HCT116 (cell line): ENCODE results near the gene GIPR. TPM values are rescaled to one million over a fixed set of nuclear protein-coding genes. Genes with fewer than 3 reads are reported as not detected.

Experiments used
- ATAC-seq: fragments of 200-7000 bp; cut with Tn5 transposase; 2 replicates; pipeline ENCODE4 v1.9.1; 2020; ENCODE audit warnings: mild to moderate bottlenecking, moderate library complexity
- BruUV-seq: library from RNA; stranded (reverse); fragments of 400-500 nt; replicated peaks from 2 replicates; lab custom pipeline; 2021; lab: Mats Ljungman, UMichigan
- CTCF ChIA-PET: fragments of 300-600 bp; sonication (Branson Sonifier 250); formaldehyde crosslinking; loops from one replicate; lab custom pipeline; 2021; ENCODE audit warnings: antibody characterized with exemption; lab: Charles Lee
- POLR2A ChIA-PET: fragments of 300-600, 350-600 bp; sonication (Branson Sonifier 250); formaldehyde crosslinking; loops from one replicate; lab custom pipeline; 2021; ENCODE audit warnings: antibody characterized with exemption; lab: Charles Lee
- RAD21 ChIA-PET, 2 experiments: fragments of 300-600 bp; sonication (Branson Sonifier 250); formaldehyde crosslinking; loops; one replicate each; lab custom pipeline; 2023; ENCODE audit warnings: low total read pairs in 2 of 2; ENCODE audit not compliant: uncharacterized antibody in 2 of 2, unreplicated experiment in 2 of 2, low non-redundant PET in 1 of 2; lab: Charles Lee
- DNase-seq: peaks from one replicate; pipeline ENCODE4 v3.0.0-alpha.2; 2010; ENCODE audit warnings: low read depth, low spot score
- H2AFZ ChIP-seq: fragments of 200-600 bp; shearing (Covaris generic), sonication (generic); 2 replicates; pipeline ENCODE4 v1.6.1; 2017; ENCODE audit warnings: low read depth, mixed run types, mixed read lengths, antibody characterized with exemption, low read length; ENCODE audit not compliant: poor library complexity, severe bottlenecking
- H3K27ac ChIP-seq: 2 replicates; pipeline ENCODE4 v1.5.1; 2012; ENCODE audit warnings: low read depth, low read length
- H3K27me3 ChIP-seq: fragments of 200-600 bp; sonication (generic); 2 replicates; pipeline ENCODE4 v1.6.1; 2016; ENCODE audit warnings: mixed run types, low read length, mixed read lengths; ENCODE audit not compliant: insufficient read depth
- H3K36me3 ChIP-seq, 2 experiments: fragments of 200-500 bp in 1 of 2; fragments of 200-600 bp in 1 of 2; sonication (Bioruptor generic) in 1 of 2; sonication (generic) in 1 of 2; 2 replicates each; pipeline versions ENCODE4 v1.5.1 to v1.6.1; 2014 to 2016; ENCODE audit warnings: low read length in 2 of 2, inconsistent platforms in 1 of 2, mixed read lengths in 1 of 2, mixed run types in 1 of 2; ENCODE audit not compliant: insufficient read depth in 2 of 2, control insufficient read depth in 1 of 2
- H3K4me1 ChIP-seq, 2 experiments: fragments of 200-600 bp in 1 of 2; sonication (generic) in 1 of 2; 2 replicates each; pipeline versions ENCODE4 v1.5.1 to v1.6.1; 2012 to 2017; ENCODE audit warnings: low read length in 2 of 2, inconsistent platforms in 1 of 2, mild to moderate bottlenecking in 1 of 2, mixed read lengths in 1 of 2, mixed run types in 1 of 2, moderate library complexity in 1 of 2; ENCODE audit not compliant: insufficient read depth in 2 of 2, control insufficient read depth in 1 of 2
- H3K4me2 ChIP-seq: fragments of 200-600 bp; sonication (generic); 2 replicates; pipeline ENCODE4 v1.6.1; 2017; ENCODE audit warnings: mixed run types, low read length, mixed read lengths
- H3K4me3 ChIP-seq, 2 experiments: fragments of 200-600 bp in 1 of 2; sonication (generic) in 1 of 2; replicated peaks in 1 of 2; 2 replicates each; pipeline ENCODE4 v1.5.1; 2011 to 2016; ENCODE audit warnings: low read length in 2 of 2, control low read depth in 1 of 2, low read depth in 1 of 2, mild to moderate bottlenecking in 1 of 2, mixed read lengths in 1 of 2, mixed run types in 1 of 2
- H3K79me2 ChIP-seq: fragments of 200-600 bp; sonication (generic); 2 replicates; pipeline ENCODE4 v1.6.1; 2017; ENCODE audit warnings: mild to moderate bottlenecking, mixed run types, low read length, moderate library complexity, mixed read lengths; ENCODE audit not compliant: insufficient read depth
- H3K9ac ChIP-seq: fragments of 200-600 bp; sonication (generic); 2 replicates; pipeline ENCODE4 v1.6.1; 2016; ENCODE audit warnings: low read length, mixed read lengths
- H3K9me2 ChIP-seq: fragments of 200-600 bp; sonication (generic), shearing (Covaris generic); 2 replicates; pipeline ENCODE4 v1.6.1; 2017; ENCODE audit warnings: mixed run types, mild to moderate bottlenecking, moderate library complexity; ENCODE audit not compliant: insufficient read depth
- H3K9me3 ChIP-seq, 2 experiments: fragments of 200-500 bp in 1 of 2; fragments of 200-600 bp in 1 of 2; sonication (Bioruptor generic) in 1 of 2; sonication (generic) in 1 of 2; 2 replicates each; pipeline ENCODE4 v1.6.1; 2014 to 2017; ENCODE audit warnings: low read length in 2 of 2, mixed read lengths in 2 of 2, inconsistent platforms in 1 of 2, low read depth in 1 of 2, mild to moderate bottlenecking in 1 of 2, mixed run types in 1 of 2, moderate library complexity in 1 of 2; ENCODE audit not compliant: control insufficient read depth in 1 of 2, insufficient read depth in 1 of 2
- H4K20me1 ChIP-seq: fragments of 200-600 bp; sonication (generic), shearing (Covaris generic); 2 replicates; pipeline ENCODE4 v1.6.1; 2017; ENCODE audit warnings: mixed run types, mild to moderate bottlenecking, moderate library complexity; ENCODE audit not compliant: insufficient read depth
- ATF3 ChIP-seq: IDR thresholded peaks from 2 replicates; pipeline ENCODE4 v1.6.1; 2012
- CEBPB ChIP-seq: IDR thresholded peaks from 2 replicates; pipeline ENCODE4 v1.6.1; 2012; ENCODE audit warnings: low read depth
- CTCF ChIP-seq, 3 experiments: fragments of 200-600 bp in 1 of 3; sonication (generic) in 1 of 3; IDR thresholded peaks in 2 of 3; conservative IDR thresholded peaks in 1 of 3; 2 replicates each; pipeline ENCODE4 v1.5.1; 2012 to 2017; ENCODE audit warnings: low read depth in 2 of 3, low read length in 2 of 3, antibody characterized with exemption in 1 of 3, borderline replicate concordance in 1 of 3, control low read depth in 1 of 3, mild to moderate bottlenecking in 1 of 3, mixed read lengths in 1 of 3, mixed run types in 1 of 3, moderate library complexity in 1 of 3; ENCODE audit not compliant: insufficient read depth in 1 of 3
- EZH2phosphoT487 ChIP-seq: fragments of 200-600 bp; IDR thresholded peaks from 2 replicates; pipeline ENCODE4 v1.6.1; 2018; ENCODE audit warnings: antibody characterized with exemption, borderline replicate concordance
- FOSL1 ChIP-seq: IDR thresholded peaks from 2 replicates; pipeline ENCODE4 v1.6.1; 2012; ENCODE audit warnings: low read depth
- POLR2AphosphoS5 ChIP-seq: IDR thresholded peaks from 2 replicates; pipeline ENCODE4 v1.6.1; 2011; ENCODE audit warnings: mild to moderate bottlenecking, low read depth, low read length, moderate library complexity
- RAD21 ChIP-seq: IDR thresholded peaks from 2 replicates; pipeline ENCODE4 v1.6.1; 2012; ENCODE audit warnings: low read depth, mild to moderate bottlenecking
- REST ChIP-seq: IDR thresholded peaks from 2 replicates; pipeline ENCODE4 v1.6.1; 2012; ENCODE audit warnings: low read depth
- SIN3A ChIP-seq: IDR thresholded peaks from 2 replicates; pipeline ENCODE4 v1.6.1; 2012; ENCODE audit warnings: low read depth
- SP1 ChIP-seq: IDR thresholded peaks from 2 replicates; pipeline ENCODE4 v1.6.1; 2012; ENCODE audit warnings: low read depth
- YY1 ChIP-seq: IDR thresholded peaks from 2 replicates; pipeline ENCODE4 v1.6.1; 2011; ENCODE audit warnings: low read length, low read depth, moderate library complexity, mild to moderate bottlenecking; ENCODE audit not compliant: insufficient replicate concordance; ENCODE audit errors: extremely low read depth
- ZFX ChIP-seq: fragments of 450-650 bp; IDR thresholded peaks from 2 replicates; pipeline ENCODE4 v1.6.1; 2017
- intact Hi-C: fragments of 100-400 bp; cut with micrococcal nuclease; formaldehyde crosslinking; loops from 2 replicates; pipeline ENCODE4 v1.10.0; 2022
- total RNA-seq: library from RNA; stranded (reverse); gene quantifications from one replicate; pipeline ENCODE4 v1.2.1, GENCODE V29; 2021; ENCODE audit not compliant: unreplicated experiment

Gene GIPR
- total RNA-seq, 1 experiment from 2014 or later, result 14.1 TPM

- TF ChIP-seq ATF3 (no peak), SIN3A (no peak; the same call in 1 of the 2 replicates), RAD21 (no peak), SP1 (no peak), YY1 (peak; percentile 3)
Measured at GRCh38 chr19:45641274-45642105, 26.5 kb upstream of the GIPR start (continued).

GRCh38 chr19:45643024-45643926, 24.7 kb upstream of the GIPR start:
- H3K9ac ChIP-seq, result no peak overlapping the region
- peak overlapping the region; percentile 52 for H2AFZ ChIP-seq
- H3K27me3 ChIP-seq, result no peaks in the 10 kb centered on the region
- no peaks in the 10 kb centered on the region for H3K9me3 ChIP-seq
- peak overlapping the region; percentile 53; a peak in 3 of 4 replicates for H3K4me3 ChIP-seq
- H3K4me2 ChIP-seq, result peak overlapping the region; percentile 96
- ChIA-PET POLR2A (interaction anchor here (0.7 to 4.7 kb wide), 7 partner anchors 11 to 176 kb away, joined by 3 to 54 read pairs (median 8); partner anchors contain the start of genes FOSB, GIPR, QPCTL and SNRPD2), RAD21 (interaction anchor here (1.5 to 2.6 kb wide), 3 partner anchors 24 to 52 kb away, joined by 3 to 17 read pairs (median 9); partner anchors contain the start of gene GIPR (in 1 of the 2)), CTCF (interaction anchor here (0.9 to 3.6 kb wide), 19 partner anchors 12 to 240 kb away, joined by 3 to 40 read pairs (median 8); partner anchors contain the start of genes GIPR and OPA3)
- H3K27ac ChIP-seq, result peak overlapping the region; percentile 79; the same call in 1 of the 2 replicates
- ATAC-seq (no peak), DNase-seq (peak; percentile 71)
- H3K79me2 ChIP-seq, result peaks cover 6% of the 10 kb centered on the region; the same call in 1 of the 2 replicates
- no TSS peak for BruUV-seq
- peaks cover 28 to 68% of the 10 kb centered on the region in 2 experiments for H3K4me1 ChIP-seq
- H4K20me1 ChIP-seq, result no peaks in the 10 kb centered on the region
- H3K9me2 ChIP-seq, result no peaks in the 10 kb centered on the region
- intact Hi-C loops, result loop anchor here (1.0 to 5.0 kb wide), 4 partner anchors 36 to 158 kb away; no protein-coding TSS in a partner anchor
- no peaks in the 10 kb centered on the region for H3K36me3 ChIP-seq
- TF ChIP-seq FOSL1 (no peak; the same call in 1 of the 2 replicates), ZFX (no peak), POLR2AphosphoS5 (peak; percentile 34), REST (no peak), SP1 (no peak), CTCF (IDR thresholded peaks at IDR 0.05 in 2 of 3, conservative IDR thresholded peaks at IDR 0.05 in 1 of 3; ENCODE audit: borderline replicate concordance in 1 of 3, insufficient read depth in 1 of 3, low read depth in 2 of 3, low read length in 2 of 3) (peak; percentile 97 to 99 (median 99)), RAD21 (peak; percentile 98), CEBPB (no peak), EZH2phosphoT487 (no peak), SIN3A (no peak)
